ENCODE measurements around the gene PAM16. TPM values are rescaled to one million over a fixed set of nuclear protein-coding genes. Genes with fewer than 3 reads are reported as not detected.

The PAM16 gene
- total and polyA plus RNA-seq, 9 of the 15 experiments (the other 6 are each of a cell fraction or from before 2014, with no cell fraction given): 38.7 to 273 (median 79.3) TPM

GRCh38 chr16:4350787-4351659, at the start of gene PAM16 (continued):
- TF ChIP-seq TFE3 (CRISPR knock-in tag; IDR thresholded peaks at IDR 0.05) (no peak), RBM25 (IDR thresholded peaks at IDR 0.05; ENCODE audit: low read depth, low read length, severe bottlenecking) (no peak), USF2 (CRISPR knock-in tag; IDR thresholded peaks at IDR 0.05) (no peak), MEIS2 (IDR thresholded peaks at IDR 0.05; ENCODE audit: partially characterized antibody) (peak; percentile 86), BACH1 (tag; IDR thresholded peaks at IDR 0.05) (no peak), HNRNPUL1 (IDR thresholded peaks at IDR 0.05; ENCODE audit: low read length) (no peak), THRB (CRISPR knock-in tag; conservative IDR thresholded peaks at IDR 0.05) (0 out of 2 replicates have a peak, but pooled peaks have one; percentile 11), CREB5 (CRISPR knock-in tag; IDR thresholded peaks at IDR 0.05) (no peak), MCM2 (IDR thresholded peaks at IDR 0.05; ENCODE audit: low read depth) (no peak), PRDM10 (IDR thresholded peaks at IDR 0.05; ENCODE audit: partially characterized antibody) (no peak), MYBL2 (IDR thresholded peaks at IDR 0.05; ENCODE audit: low read depth) (no peak), MYBL2 (CRISPR knock-in tag; IDR thresholded peaks at IDR 0.05; ENCODE audit: borderline replicate concordance) (no peak), STAT5A (IDR thresholded peaks at IDR 0.05; ENCODE audit: borderline replicate concordance, low read length) (no peak), NR2F6 (CRISPR knock-in tag; IDR thresholded peaks at IDR 0.05) (0 out of 2 replicates have a peak, but pooled peaks have one; percentile 51), EP400 (IDR thresholded peaks at IDR 0.05) (peak; percentile 50; the same call in 1 of the 2 replicates), DDX20 (tag; IDR thresholded peaks at IDR 0.05; ENCODE audit: low read depth) (no peak), CREB1 (IDR thresholded peaks at IDR 0.05) (no peak), CREB1 (CRISPR knock-in tag; IDR thresholded peaks at IDR 0.05) (peak; percentile 31; the same call in 1 of the 2 replicates), ZNF282 (CRISPR knock-in tag; IDR thresholded peaks at IDR 0.05) (no peak)

All from K562 (cell line).